NCI-H345 treated with DMSO at 0.1 percent for 48 hours (cell line): ENCODE data around the gene UBXN2A.
A peak's percentile ranks its signal among the peaks of the same experiment; 100 is the strongest.

Source experiments
- DNase-seq: peaks from one replicate; lab custom pipeline; 2025; ENCODE audit not compliant: unreplicated experiment; lab: John Stamatoyannopoulos, UW

UBXN2A gene

GRCh38 chr2:23939987-23940717 lies at the start of gene UBXN2A:
Gene UBXN2A (plus strand): TSS chr2:23940463. CDS start chr2:23958315, 17,852 bp downstream.
- DNase-seq, result peak; percentile 90

DNA sequence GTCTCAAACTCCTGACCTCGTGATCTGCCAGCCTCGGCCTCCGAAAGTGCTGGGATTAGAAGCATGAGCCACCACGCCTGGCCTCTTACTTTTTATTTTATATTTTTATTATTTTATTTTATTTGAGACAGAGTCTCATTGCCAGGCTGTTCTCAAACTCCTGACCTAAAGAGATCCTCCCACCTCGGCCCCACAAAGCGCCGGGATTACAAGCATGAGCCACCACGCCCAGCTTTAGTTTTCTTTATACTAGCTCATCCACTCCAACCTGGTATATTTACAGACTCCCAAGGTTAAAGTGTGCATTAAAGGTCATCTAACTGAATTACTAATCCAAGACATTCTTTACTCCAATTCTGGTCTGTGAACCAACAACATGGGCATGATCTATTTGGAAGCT lies 40.1 kb upstream of the UBXN2A start:
- DNase-seq, result no peak

DNA sequence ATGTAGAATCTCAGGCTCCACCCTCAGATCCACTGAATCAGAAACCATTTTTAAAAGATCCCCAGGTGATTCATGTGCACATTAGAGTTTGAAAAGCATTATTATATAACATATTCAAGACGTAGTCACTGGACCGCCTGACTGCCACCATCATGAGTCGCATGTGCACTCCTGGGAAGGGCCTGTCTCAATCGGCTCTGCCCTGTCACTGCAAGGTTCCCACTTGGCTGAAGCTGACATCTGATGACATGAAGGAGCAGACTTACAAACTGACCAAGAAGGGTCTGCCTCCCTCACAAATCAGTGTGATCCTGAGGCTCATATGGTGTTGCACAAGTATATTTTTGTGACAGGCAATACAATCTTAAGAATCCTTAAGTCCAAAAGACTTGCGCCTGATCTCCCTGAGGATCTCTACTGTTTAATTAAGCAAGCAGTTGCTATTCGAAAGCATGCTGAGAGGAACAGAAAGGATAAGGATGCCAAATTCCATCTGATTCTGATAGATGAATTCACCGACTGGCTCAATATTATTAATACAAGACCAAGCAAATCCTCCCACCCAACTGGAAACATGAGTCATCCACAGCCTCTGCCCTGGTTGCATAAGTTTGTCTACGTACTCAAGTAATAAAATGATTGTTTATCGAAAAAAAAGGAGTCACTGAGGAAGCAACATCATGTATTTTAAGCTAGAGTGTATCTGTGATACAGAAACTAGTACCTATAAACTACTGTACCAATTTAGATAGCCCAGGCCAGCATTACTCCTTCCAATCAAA lies 39.5 kb upstream of the UBXN2A start:
- no peak for DNase-seq

DNA sequence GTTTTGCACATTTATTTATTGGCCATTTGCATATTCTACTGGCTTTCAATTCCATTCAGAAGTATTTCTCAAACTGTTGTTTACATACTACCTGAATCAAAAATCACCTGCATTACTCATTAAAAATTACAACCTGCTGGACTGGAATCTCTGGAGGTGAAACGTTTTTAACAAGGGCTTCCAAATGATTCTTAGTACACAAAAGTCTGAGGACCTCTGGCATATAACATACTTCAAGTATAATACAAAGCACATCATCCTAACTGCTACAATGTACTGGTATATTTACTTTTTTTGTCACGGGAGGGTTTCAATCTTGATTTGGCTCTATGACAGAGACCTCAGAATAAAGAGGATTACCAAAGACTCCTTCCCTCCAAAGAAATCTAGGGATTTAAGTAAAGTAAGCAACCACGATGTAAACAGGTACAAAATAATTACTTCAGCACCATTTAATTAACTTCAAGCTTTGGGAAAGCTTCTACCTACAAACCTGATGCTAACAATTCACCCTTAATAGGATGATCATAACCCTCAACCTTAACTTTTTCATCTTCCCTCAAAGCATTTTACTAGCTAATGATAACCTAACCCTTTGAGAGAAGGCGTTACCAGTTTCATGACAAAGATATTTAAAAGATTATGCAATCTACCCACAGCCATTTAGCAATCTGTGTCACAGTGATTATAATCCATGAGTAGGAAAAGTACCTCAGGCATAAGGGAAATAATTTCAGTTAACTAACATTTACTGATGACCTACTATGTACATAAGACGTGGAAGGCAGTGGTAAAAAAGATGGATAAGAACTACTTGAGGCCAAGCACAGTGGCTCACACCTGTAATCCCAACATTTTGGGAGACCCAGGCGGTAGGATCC lies 38.1 kb upstream of the UBXN2A start:
- DNase-seq, result no peak

DNA sequence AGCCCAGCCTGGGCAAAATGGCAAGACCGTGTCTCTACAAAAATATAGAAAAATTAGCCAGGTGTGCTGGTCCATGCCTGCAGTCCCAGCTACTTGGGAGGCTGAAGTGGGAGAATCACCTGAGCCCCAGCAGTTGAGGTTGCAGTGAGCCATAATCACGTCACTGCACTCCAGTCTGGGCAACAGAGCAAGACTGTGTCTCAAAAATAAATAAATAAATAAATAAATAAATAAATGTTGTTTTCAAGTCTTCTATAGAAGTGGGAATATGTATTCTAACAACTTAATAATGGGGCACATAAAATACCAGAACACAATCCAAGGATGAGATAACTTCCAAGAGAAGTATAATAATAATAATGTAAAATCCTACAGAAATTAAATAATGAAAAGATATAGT lies 37.2 kb upstream of the UBXN2A start:
- no peak for DNase-seq

DNA sequence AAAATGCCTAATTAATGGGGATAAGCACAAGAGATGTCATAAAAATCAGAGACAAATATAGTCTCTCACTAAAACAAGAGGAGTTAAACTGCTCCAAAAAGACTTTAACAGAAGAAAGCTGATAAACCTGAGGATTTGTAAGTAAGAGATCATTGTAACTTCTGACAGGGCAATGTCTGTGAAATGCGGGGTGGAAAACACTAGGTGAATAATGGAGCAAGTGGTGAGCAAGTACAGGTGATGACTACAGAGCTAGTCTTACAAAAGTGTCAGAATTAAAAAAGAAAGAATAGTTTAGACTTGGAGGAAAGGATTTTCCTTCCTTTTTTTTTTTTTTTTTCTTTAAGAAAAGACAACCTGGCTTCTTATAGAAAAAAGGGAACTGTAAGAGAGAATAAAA lies 36.0 kb upstream of the UBXN2A start:
- no peak for DNase-seq

DNA sequence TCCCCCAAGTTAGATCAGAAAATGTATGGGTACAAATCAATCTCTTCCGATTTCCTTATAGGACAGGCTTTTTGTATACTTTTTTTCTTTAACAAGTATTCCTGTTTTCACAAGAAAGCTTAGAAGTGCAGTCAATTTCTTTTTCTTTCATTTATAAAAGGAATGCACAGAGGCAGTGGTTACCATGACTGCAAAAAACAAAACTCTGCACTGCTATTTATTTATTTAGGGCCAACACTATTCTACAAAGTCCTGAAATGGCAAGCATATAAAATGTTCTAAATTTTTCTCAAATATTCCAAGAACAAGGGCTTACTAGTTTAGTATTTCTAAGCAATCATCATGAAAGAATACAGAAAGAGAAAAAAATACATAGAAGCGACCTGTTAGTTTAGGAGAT lies 35.6 kb upstream of the UBXN2A start:
- no peak for DNase-seq

GRCh38 chr2:23905155-23905554 lies 35.1 kb upstream of the UBXN2A start:
- DNase-seq, result no peak

- DNase-seq, result no peak
These were observed 28.2 kb upstream of the UBXN2A start for GRCh38 chr2:23912054-23912453.

- DNase-seq, result no peak
These were observed 24.9 kb upstream of the UBXN2A start for GRCh38 chr2:23915327-23915726.

DNA sequence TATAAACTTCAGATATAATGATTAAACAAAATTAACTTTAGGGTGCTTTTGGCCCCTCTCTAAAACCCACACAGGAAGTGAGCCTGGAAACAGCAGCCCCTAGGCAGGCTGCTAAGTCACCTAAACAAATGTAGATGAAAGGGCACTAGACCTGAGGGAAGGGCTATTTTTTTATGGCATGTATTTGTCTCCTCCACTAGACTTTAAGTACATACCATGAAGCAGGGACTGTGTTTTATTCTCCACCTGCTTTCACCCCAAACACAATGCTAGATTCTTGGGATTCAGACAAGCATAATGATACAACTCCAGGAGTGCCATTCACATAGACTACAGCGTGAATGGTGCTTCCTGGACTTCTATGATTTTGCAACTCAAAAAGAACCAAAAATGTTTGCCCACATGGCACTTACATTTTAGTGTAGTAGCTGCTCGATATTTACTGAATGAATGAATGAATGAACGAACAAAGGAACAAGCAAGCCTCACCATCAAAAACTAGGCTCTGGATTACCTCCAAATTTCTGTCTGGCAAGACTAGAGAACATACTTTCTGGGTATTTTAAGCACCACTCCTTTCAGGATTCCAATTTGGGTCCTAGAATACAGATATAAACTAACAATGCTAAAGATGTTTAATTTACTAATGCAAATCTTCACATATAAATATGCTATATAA lies 23.4 kb upstream of the UBXN2A start:
- DNase-seq, result peak; percentile 59

DNA sequence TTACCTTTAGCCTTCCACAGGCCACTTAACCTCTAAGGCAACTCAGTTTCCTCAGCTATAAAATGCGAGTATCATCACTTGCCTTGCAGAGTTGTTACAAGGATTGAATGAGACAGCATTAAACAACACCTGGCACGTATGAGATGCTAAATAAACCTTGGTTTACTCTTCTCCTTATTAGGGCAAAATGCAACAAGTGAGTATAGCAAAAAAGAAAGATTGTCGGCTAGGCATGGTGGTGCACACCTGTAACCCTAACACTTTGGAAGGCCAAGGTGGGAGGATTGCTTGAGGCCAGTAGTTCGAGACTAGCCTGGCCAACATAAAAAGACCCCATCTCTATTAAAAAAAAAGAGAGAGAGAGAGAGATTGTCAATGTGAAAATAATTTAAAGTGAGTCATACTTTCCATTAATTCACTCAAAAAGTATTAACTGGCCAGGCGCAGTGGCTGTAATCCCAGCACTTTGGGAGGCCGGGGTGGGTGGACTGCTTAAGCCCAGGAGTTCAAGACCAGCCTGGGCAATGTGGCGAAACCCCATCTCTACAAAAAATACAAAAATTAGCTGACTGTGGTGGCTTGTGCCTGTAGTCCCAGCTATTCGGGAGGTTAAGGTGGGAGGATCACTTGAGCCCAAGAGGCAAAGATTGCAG lies 21.3 kb upstream of the UBXN2A start:
- DNase-seq, result no peak

DNA sequence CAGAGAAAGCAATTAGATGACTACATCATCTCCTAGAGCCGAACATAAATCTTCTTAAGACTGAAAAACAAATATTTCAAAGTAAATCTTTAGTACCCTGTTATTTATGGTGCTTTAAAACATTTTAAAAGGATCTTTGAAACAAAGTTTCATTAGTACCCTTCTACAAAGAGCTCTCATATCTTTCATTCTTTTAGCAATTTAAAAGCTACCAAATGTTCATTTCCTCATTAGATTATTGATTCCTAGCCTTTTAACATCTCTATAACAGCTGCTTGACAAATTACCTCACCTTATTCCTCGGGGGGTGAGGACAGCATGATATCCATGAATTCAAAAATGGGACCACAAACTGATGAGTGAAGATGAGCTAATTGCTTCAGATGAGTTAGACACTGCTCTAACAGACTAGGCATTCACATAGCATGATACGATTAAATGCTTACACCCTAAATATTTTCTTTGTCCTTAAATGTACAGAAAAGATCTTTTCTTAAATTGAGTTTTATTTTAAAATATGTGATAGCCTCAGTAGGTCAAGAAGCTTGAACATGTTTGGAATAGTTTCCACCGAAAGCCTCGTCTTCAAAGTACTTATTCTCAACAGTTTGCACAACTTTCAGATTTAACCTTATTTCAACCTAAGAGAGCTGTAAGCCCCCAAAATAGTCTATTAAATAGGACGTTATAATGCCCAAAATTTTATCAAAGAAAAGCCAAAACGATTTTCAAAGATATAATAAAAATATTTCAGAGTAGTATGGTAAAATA lies 15.5 kb upstream of the UBXN2A start:
- DNase-seq, result no peak

DNA sequence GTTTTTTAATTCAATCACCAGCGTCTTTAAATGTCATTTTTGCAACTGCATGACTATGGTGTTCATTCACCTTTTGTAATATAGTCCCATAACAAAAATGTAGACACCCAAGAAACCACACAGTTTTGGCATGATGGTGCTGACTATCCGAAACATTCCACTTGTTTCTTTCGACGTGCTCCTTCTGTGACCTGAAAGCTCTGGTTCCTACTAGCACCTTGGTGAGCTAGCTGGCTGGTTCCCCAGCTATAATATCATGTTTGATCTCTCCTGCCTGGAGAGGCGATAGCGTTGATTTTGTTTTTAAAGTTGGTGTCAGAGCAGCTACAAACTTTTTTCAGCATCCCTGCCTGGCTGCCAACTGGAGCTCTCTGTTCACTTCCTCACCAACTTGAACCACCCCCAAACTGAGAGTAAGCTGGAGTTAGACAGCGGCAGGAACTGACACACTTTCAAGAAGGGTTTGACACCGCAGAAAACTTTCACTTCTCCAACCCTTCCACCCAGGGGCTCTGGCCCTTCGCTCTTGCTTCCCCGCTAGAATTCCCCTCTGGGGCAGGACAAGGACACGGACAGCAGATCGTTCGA lies 14.5 kb upstream of the UBXN2A start:
- peak; percentile 31 for DNase-seq

- DNase-seq, result no peak
These were observed 13.9 kb upstream of the UBXN2A start for GRCh38 chr2:23926290-23926749.

GRCh38 chr2:23926750-23927571 lies 13.3 kb upstream of the UBXN2A start, which contains the start of gene ATAD2B:
Gene ATAD2B (minus strand): TSS chr2:23927123. CDS start chr2:23926770, 353 bp downstream.
- peak; percentile 96 for DNase-seq

DNA sequence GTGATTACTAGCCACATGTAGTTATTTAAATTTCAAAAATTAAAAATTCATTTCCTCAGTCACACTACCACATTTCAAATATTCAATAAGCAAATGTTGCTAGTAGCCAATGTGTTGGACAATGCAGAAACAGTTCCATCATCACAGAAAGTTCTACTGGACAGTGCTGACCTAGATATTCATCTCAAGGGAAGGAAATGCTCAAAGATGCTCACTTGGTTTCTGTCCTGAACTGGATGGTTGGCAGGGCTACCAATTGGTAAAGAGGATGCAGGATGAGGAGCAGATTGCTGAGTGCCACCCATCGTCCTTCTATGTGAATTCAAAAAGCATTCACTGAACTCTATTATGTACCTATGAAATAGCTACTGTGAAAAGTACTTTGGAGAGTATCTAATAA lies 6.0 kb upstream of the UBXN2A start:
- DNase-seq, result no peak
